Measurements from ENCODE around the gene PVALB.

Gene PVALB

GRCh38 chr22:36772451-36772850 lies 44.4 kb downstream of the PVALB start:
- in situ Hi-C loops (cut with MboI; ENCODE audit: low pct_unique_long_range_greater_than_20kb, low sequenced_read_pairs, unreplicated experiment): loop anchor here (10.0 kb wide), 1 partner anchor 432 kb away; no protein-coding TSS in a partner anchor
- no peak for DNase-seq (ENCODE audit: low spot score)
- TF ChIP-seq CTCF (IDR thresholded peaks at IDR 0.05; ENCODE audit: extremely low read depth, insufficient read depth, missing control alignments): no peak

GRCh38 chr22:36771356-36772063 lies 45.3 kb downstream of the PVALB start:
- in situ Hi-C loops (cut with MboI; ENCODE audit: low pct_unique_long_range_greater_than_20kb, low sequenced_read_pairs, unreplicated experiment): loop anchor here (10.0 kb wide), 1 partner anchor 433 kb away; no protein-coding TSS in a partner anchor
- TF ChIP-seq CTCF (IDR thresholded peaks at IDR 0.05; ENCODE audit: extremely low read depth, insufficient read depth, missing control alignments): no peak
- DNase-seq (ENCODE audit: low spot score): no peak

GRCh38 chr22:36770513-36771231 lies 46.2 kb downstream of the PVALB start:
- no peak for TF ChIP-seq CTCF (IDR thresholded peaks at IDR 0.05; ENCODE audit: extremely low read depth, insufficient read depth, missing control alignments)
- no peak for DNase-seq (ENCODE audit: low spot score)
- in situ Hi-C loops (cut with MboI; ENCODE audit: low pct_unique_long_range_greater_than_20kb, low sequenced_read_pairs, unreplicated experiment): loop anchor here (10.0 kb wide), 1 partner anchor 434 kb away; no protein-coding TSS in a partner anchor

- no peak for TF ChIP-seq CTCF (IDR thresholded peaks at IDR 0.05; ENCODE audit: extremely low read depth, insufficient read depth, missing control alignments)
- in situ Hi-C loops (cut with MboI; ENCODE audit: low pct_unique_long_range_greater_than_20kb, low sequenced_read_pairs, unreplicated experiment): loop anchor here (10.0 kb wide), 1 partner anchor 435 kb away; no protein-coding TSS in a partner anchor
- no peak for DNase-seq (ENCODE audit: low spot score)
Measured at GRCh38 chr22:36769541-36770512, 47.0 kb downstream of the PVALB start.

GRCh38 chr22:36768616-36769015 lies 48.2 kb downstream of the PVALB start:
- TF ChIP-seq CTCF (IDR thresholded peaks at IDR 0.05; ENCODE audit: extremely low read depth, insufficient read depth, missing control alignments): no peak
- in situ Hi-C loops (cut with MboI; ENCODE audit: low pct_unique_long_range_greater_than_20kb, low sequenced_read_pairs, unreplicated experiment): no loop called here
- no peak for DNase-seq (ENCODE audit: low spot score)

GRCh38 chr22:36768141-36768540 lies 48.7 kb downstream of the PVALB start:
- DNase-seq (ENCODE audit: low spot score): no peak
- in situ Hi-C loops (cut with MboI; ENCODE audit: low pct_unique_long_range_greater_than_20kb, low sequenced_read_pairs, unreplicated experiment): no loop called here
- no peak for TF ChIP-seq CTCF (IDR thresholded peaks at IDR 0.05; ENCODE audit: extremely low read depth, insufficient read depth, missing control alignments)
